Astrocyte (in vitro differentiated cells and primary cell): Measurements from ENCODE around the gene MAP1LC3B.

Experiments used
- EZH2 ChIP-seq: IDR thresholded peaks from 2 replicates; pipeline ENCODE4 v1.6.1; 2012; ENCODE audit warnings: mild to moderate bottlenecking, low read length, inconsistent platforms; ENCODE audit not compliant: insufficient read depth
- TF ChIP-seq, protein P1 (sequence below): IDR thresholded peaks from 2 replicates; pipeline ENCODE4 v1.5.1; 2011; ENCODE audit warnings: low read depth, mild to moderate bottlenecking, inconsistent platforms, low read length, moderate library complexity; ENCODE audit not compliant: insufficient read depth

- TF ChIP-seq, protein P1, sequence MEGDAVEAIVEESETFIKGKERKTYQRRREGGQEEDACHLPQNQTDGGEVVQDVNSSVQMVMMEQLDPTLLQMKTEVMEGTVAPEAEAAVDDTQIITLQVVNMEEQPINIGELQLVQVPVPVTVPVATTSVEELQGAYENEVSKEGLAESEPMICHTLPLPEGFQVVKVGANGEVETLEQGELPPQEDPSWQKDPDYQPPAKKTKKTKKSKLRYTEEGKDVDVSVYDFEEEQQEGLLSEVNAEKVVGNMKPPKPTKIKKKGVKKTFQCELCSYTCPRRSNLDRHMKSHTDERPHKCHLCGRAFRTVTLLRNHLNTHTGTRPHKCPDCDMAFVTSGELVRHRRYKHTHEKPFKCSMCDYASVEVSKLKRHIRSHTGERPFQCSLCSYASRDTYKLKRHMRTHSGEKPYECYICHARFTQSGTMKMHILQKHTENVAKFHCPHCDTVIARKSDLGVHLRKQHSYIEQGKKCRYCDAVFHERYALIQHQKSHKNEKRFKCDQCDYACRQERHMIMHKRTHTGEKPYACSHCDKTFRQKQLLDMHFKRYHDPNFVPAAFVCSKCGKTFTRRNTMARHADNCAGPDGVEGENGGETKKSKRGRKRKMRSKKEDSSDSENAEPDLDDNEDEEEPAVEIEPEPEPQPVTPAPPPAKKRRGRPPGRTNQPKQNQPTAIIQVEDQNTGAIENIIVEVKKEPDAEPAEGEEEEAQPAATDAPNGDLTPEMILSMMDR, result no peak
- no peak for TF ChIP-seq EZH2
These were observed 15.5 kb upstream of the MAP1LC3B start for GRCh38 chr16:87376660-87377059.
